A375 (cell line): ENCODE data around the gene BAMBI. TPM values are rescaled to one million over a fixed set of nuclear protein-coding genes. Genes with fewer than 3 reads are reported as not detected.

Experiments
- small RNA-seq: library from RNA; depleted of rRNA; stranded (forward); fragments of <200 nt; gene quantifications from one replicate; pipeline ENCODE3, GENCODE V24; 2014
- total RNA-seq: library from RNA; depleted of rRNA; stranded (reverse); fragments of >200 nt; shearing (Covaris generic); gene quantifications from 2 replicates; pipeline ENCODE4 v1.2.3, GENCODE V29; 2014; rRNA removed

BAMBI gene, protein sequence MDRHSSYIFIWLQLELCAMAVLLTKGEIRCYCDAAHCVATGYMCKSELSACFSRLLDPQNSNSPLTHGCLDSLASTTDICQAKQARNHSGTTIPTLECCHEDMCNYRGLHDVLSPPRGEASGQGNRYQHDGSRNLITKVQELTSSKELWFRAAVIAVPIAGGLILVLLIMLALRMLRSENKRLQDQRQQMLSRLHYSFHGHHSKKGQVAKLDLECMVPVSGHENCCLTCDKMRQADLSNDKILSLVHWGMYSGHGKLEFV
- 53.5 and 65.3 TPM in 2 replicates for total RNA-seq

DNA sequence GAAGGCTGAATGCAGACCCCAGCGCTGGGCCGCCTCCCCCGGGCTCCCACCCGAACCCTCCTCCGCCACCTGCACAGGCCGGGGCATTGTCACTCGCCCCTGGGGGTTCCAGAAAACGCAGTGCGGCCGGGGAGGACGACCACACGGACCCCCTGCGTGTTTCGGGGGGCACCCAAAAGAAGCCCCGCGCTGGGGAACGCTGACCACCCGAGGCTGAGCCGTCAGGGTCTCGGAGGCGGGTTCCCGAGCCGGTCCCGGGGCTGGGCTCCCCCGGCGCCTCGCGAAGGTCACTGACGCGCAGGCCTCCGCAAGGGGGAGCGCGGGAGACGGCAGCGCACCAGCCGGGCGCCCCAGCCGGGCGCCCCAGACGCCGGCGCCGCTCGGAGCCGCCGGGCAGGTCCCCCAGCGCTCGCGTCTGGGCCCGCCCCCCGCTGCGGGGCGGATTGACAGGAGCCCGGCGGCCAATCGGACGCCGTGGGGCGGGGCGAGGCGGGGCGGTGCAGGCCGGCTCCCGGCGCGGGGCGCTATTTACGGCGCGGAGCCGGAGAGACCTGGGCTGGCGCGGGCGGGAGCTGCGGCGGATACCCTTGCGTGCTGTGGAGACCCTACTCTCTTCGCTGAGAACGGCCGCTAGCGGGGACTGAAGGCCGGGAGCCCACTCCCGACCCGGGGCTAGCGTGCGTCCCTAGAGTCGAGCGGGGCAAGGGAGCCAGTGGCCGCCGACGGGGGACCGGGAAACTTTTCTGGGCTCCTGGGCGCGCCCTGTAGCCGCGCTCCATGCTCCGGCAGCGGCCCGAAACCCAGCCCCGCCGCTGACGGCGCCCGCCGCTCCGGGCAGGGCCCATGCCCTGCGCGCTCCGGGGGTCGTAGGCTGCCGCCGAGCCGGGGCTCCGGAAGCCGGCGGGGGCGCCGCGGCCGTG, at the start of gene BAMBI:
BAMBI (plus strand) TSS at position 554 of the 920 bp plus-strand sequence. CDS start 377 bp downstream, outside the sequence.

Small RNA genes within 50 kb of the gene (small RNA-seq; reads per million reads assigned to genes)
- gene RNU4ATAC6P (not detected), gene RNU6-1067P (not detected)

Other genes with a start within 250 kb of the BAMBI start
- 63.6 and 84.4 TPM in 2 replicates for gene WAC, start 144.4 kb upstream of the BAMBI start, total RNA-seq